ENCODE results near the gene SLC9A3. TPM values are rescaled to one million over a fixed set of nuclear protein-coding genes. Genes with fewer than 3 reads are reported as not detected.

Gene SLC9A3
- total RNA-seq, 1 experiment from 2014 or later = 1.5 TPM

DNA sequence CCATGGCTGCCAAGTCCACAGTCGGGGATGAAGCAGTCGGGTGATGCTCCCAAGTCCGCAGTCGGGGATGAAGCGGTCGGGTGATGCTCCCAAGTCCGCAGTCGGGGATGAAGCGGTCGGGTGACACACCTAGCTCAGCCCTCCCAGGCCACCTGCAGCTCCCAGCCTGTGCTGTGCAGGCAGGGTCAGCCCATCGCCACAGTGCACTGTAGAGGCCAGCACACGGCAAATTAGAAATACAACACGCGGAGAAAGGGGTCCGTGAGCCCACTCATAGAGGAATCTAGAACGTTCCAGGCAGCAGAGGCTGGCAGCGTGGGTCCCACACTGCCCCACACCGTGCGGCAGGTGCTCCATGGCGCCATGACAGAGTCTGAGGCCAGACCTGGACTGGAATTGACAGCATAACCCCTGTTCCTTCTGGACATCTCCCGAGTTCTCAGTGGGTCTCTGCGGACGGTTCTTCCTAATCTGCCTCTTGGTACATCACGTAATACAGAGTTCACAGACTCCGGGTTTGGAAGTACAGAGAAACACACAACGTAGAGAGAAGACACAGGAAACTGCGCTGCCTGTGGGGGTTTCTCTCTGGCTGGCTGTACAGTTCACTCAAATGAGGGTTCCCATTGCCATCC lies 89.0 kb downstream of the SLC9A3 start:
- Histone ChIP-seq H3K79me2 (ENCODE audit: insufficient read depth, low read length) (no peaks in the 10 kb centered on the region), H3K36me3 (ENCODE audit: control insufficient read depth in 1 of 2, insufficient read depth in 2 of 2, low read length in 2 of 2) (no peaks in the 10 kb centered on the region), H3K9me3 (ENCODE audit: control insufficient read depth in 1 of 2, insufficient read depth in 1 of 2, low read depth in 1 of 2, low read length in 2 of 2) (no peaks in the 10 kb centered on the region), H3K27ac (ENCODE audit: low read depth, low read length) (no peak overlapping the region), H2AFZ (ENCODE audit: low read depth, low read length, poor library complexity, severe bottlenecking) (no peak overlapping the region), H3K9me2 (ENCODE audit: insufficient read depth) (no peaks in the 10 kb centered on the region), H3K4me1 (ENCODE audit: control insufficient read depth in 1 of 2, insufficient read depth in 2 of 2, low read length in 2 of 2) (peaks cover 0 to 14% of the 10 kb centered on the region in 2 experiments; a peak in 1 of 4 replicates), H3K27me3 (ENCODE audit: insufficient read depth, low read length) (no peaks in the 10 kb centered on the region), H3K9ac (ENCODE audit: low read length) (no peak overlapping the region), H3K4me2 (ENCODE audit: low read length) (no peak overlapping the region), H3K4me3 (replicated peaks in 1 of 2; ENCODE audit: low read depth in 1 of 2, low read length in 2 of 2) (no peak overlapping the region), H4K20me1 (ENCODE audit: insufficient read depth) (no peaks in the 10 kb centered on the region)
- intact Hi-C loops (cut with micrococcal nuclease) = no loop called here
- TF ChIP-seq, protein P1, sequence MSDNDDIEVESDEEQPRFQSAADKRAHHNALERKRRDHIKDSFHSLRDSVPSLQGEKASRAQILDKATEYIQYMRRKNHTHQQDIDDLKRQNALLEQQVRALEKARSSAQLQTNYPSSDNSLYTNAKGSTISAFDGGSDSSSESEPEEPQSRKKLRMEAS (IDR thresholded peaks at IDR 0.05) = no peak
- TF ChIP-seq POLR2AphosphoS5 (IDR thresholded peaks at IDR 0.05; ENCODE audit: low read depth, low read length) (no peak), SP1 (IDR thresholded peaks at IDR 0.05; ENCODE audit: low read depth) (no peak), ELF1 (IDR thresholded peaks at IDR 0.05; ENCODE audit: borderline replicate concordance, low read depth) (no peak), SRF (IDR thresholded peaks at IDR 0.05; ENCODE audit: low read depth) (no peak), EZH2 (IDR thresholded peaks at IDR 0.05) (no peak), ZFX (IDR thresholded peaks at IDR 0.05) (no peak), EGR1 (IDR thresholded peaks at IDR 0.05; ENCODE audit: low read depth) (no peak), RAD21 (IDR thresholded peaks at IDR 0.05; ENCODE audit: low read depth) (no peak), ZNF274 (IDR thresholded peaks at IDR 0.05; ENCODE audit: low read depth, low read length) (no peak), CBX3 (IDR thresholded peaks at IDR 0.05; ENCODE audit: low read depth) (no peak), POLR2A (IDR thresholded peaks at IDR 0.05; ENCODE audit: borderline replicate concordance, extremely low read depth, insufficient read depth, insufficient read length) (no peak)
- TF ChIP-seq, protein P2, sequence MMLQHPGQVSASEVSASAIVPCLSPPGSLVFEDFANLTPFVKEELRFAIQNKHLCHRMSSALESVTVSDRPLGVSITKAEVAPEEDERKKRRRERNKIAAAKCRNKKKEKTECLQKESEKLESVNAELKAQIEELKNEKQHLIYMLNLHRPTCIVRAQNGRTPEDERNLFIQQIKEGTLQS (IDR thresholded peaks at IDR 0.05) = no peak
- TF ChIP-seq, protein P3, sequence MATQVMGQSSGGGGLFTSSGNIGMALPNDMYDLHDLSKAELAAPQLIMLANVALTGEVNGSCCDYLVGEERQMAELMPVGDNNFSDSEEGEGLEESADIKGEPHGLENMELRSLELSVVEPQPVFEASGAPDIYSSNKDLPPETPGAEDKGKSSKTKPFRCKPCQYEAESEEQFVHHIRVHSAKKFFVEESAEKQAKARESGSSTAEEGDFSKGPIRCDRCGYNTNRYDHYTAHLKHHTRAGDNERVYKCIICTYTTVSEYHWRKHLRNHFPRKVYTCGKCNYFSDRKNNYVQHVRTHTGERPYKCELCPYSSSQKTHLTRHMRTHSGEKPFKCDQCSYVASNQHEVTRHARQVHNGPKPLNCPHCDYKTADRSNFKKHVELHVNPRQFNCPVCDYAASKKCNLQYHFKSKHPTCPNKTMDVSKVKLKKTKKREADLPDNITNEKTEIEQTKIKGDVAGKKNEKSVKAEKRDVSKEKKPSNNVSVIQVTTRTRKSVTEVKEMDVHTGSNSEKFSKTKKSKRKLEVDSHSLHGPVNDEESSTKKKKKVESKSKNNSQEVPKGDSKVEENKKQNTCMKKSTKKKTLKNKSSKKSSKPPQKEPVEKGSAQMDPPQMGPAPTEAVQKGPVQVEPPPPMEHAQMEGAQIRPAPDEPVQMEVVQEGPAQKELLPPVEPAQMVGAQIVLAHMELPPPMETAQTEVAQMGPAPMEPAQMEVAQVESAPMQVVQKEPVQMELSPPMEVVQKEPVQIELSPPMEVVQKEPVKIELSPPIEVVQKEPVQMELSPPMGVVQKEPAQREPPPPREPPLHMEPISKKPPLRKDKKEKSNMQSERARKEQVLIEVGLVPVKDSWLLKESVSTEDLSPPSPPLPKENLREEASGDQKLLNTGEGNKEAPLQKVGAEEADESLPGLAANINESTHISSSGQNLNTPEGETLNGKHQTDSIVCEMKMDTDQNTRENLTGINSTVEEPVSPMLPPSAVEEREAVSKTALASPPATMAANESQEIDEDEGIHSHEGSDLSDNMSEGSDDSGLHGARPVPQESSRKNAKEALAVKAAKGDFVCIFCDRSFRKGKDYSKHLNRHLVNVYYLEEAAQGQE (IDR thresholded peaks at IDR 0.05; ENCODE audit: low read depth) = no peak
- TF ChIP-seq, protein P4, sequence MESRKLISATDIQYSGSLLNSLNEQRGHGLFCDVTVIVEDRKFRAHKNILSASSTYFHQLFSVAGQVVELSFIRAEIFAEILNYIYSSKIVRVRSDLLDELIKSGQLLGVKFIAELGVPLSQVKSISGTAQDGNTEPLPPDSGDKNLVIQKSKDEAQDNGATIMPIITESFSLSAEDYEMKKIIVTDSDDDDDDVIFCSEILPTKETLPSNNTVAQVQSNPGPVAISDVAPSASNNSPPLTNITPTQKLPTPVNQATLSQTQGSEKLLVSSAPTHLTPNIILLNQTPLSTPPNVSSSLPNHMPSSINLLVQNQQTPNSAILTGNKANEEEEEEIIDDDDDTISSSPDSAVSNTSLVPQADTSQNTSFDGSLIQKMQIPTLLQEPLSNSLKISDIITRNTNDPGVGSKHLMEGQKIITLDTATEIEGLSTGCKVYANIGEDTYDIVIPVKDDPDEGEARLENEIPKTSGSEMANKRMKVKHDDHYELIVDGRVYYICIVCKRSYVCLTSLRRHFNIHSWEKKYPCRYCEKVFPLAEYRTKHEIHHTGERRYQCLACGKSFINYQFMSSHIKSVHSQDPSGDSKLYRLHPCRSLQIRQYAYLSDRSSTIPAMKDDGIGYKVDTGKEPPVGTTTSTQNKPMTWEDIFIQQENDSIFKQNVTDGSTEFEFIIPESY (IDR thresholded peaks at IDR 0.05; ENCODE audit: extremely low read depth, insufficient replicate concordance, low read length) = no peak
- TF ChIP-seq, protein P5, sequence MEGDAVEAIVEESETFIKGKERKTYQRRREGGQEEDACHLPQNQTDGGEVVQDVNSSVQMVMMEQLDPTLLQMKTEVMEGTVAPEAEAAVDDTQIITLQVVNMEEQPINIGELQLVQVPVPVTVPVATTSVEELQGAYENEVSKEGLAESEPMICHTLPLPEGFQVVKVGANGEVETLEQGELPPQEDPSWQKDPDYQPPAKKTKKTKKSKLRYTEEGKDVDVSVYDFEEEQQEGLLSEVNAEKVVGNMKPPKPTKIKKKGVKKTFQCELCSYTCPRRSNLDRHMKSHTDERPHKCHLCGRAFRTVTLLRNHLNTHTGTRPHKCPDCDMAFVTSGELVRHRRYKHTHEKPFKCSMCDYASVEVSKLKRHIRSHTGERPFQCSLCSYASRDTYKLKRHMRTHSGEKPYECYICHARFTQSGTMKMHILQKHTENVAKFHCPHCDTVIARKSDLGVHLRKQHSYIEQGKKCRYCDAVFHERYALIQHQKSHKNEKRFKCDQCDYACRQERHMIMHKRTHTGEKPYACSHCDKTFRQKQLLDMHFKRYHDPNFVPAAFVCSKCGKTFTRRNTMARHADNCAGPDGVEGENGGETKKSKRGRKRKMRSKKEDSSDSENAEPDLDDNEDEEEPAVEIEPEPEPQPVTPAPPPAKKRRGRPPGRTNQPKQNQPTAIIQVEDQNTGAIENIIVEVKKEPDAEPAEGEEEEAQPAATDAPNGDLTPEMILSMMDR (IDR thresholded peaks at IDR 0.05 in 2 of 3, conservative IDR thresholded peaks at IDR 0.05 in 1 of 3; ENCODE audit: borderline replicate concordance in 1 of 3, insufficient read depth in 1 of 3, low read depth in 2 of 3, low read length in 2 of 3) = no peak
- no TSS peak for BruUV-seq (replicated peaks)
- DNase-seq (ENCODE audit: low read depth, low spot score) (no peak), ATAC-seq (no peak)
- POLR2A ChIA-PET = no interaction called here
- CTCF ChIA-PET = interaction anchor here (3.6 kb wide), 1 partner anchor 118 kb away, joined by 21 read pairs; no protein-coding TSS in a partner anchor
- RAD21 ChIA-PET (ENCODE audit: low non-redundant PET in 1 of 2, low total read pairs in 2 of 2, uncharacterized antibody in 2 of 2, unreplicated experiment in 2 of 2) = no interaction called here
